Measurements from ENCODE around the gene AKIRIN2. TPM values are rescaled to one million over a fixed set of nuclear protein-coding genes. Genes with fewer than 3 reads are reported as not detected.

The AKIRIN2 gene
- total and polyA plus RNA-seq, 10 of the 15 experiments (the other 5 are each of a cell fraction or from before 2014, with no cell fraction given): 12.7 to 82.2 (median 42.6) TPM

- TF ChIP-seq CHD2 (IDR thresholded peaks at IDR 0.05; ENCODE audit: borderline replicate concordance, low read depth, low read length): no peak
- no peak for TF ChIP-seq SKIL (IDR thresholded peaks at IDR 0.05; ENCODE audit: low read depth, poor library complexity, severe bottlenecking)
- TF ChIP-seq USF2 (IDR thresholded peaks at IDR 0.05; ENCODE audit: borderline replicate concordance, low read depth, low read length): no peak
- TF ChIP-seq BMI1 (IDR thresholded peaks at IDR 0.05; ENCODE audit: borderline replicate concordance): 0 out of 2 replicates have a peak, but pooled peaks have one; percentile 34
- no peak for TF ChIP-seq SREBF2 (IDR thresholded peaks at IDR 0.05; ENCODE audit: low read length)
- TF ChIP-seq NR2C1 (IDR thresholded peaks at IDR 0.05): no peak
- no peak for TF ChIP-seq TCF12 (IDR thresholded peaks at IDR 0.05; ENCODE audit: low read depth, low read length)
- TF ChIP-seq ZNF384 (IDR thresholded peaks at IDR 0.05; ENCODE audit: borderline replicate concordance, low read depth, low read length): peak; percentile 51; the same call in 1 of the 2 replicates
- TF ChIP-seq MYB (IDR thresholded peaks at IDR 0.05; ENCODE audit: borderline replicate concordance, low read depth, low read length): no peak
- peak; percentile 48; the same call in 1 of the 2 replicates for TF ChIP-seq IKZF1 (conservative IDR thresholded peaks at IDR 0.05)
- 0 out of 2 replicates have a peak, but pooled peaks have one; percentile 35 for TF ChIP-seq ZNF217 (IDR thresholded peaks at IDR 0.05)
- TF ChIP-seq TAF1 (IDR thresholded peaks at IDR 0.05; ENCODE audit: borderline replicate concordance, low read depth, low read length): no peak
- no peak for TF ChIP-seq PBX3 (IDR thresholded peaks at IDR 0.05; ENCODE audit: insufficient replicate concordance, low read depth, low read length)
- TF ChIP-seq RAD21 (IDR thresholded peaks at IDR 0.05; ENCODE audit: insufficient read depth, low read depth, low read length): no peak
- TF ChIP-seq MTA2 (IDR thresholded peaks at IDR 0.05; ENCODE audit: low read depth): no peak
- no peak for TF ChIP-seq SUPT20H (IDR thresholded peaks at IDR 0.05; ENCODE audit: borderline replicate concordance, control insufficient read depth, low read depth, low read length)
- no peak for TF ChIP-seq BCL11A (IDR thresholded peaks at IDR 0.05; ENCODE audit: low read depth, low read length)
- peak; percentile 75 to 78 for TF ChIP-seq IKZF2 (IDR thresholded peaks at IDR 0.05)
- no peak for TF ChIP-seq SMAD5 (IDR thresholded peaks at IDR 0.05; ENCODE audit: low read depth)
- no peak for TF ChIP-seq EZH2 (IDR thresholded peaks at IDR 0.05; ENCODE audit: borderline replicate concordance, control insufficient read depth, low read depth, low read length)
- no peak for TF ChIP-seq ZNF207 (IDR thresholded peaks at IDR 0.05; ENCODE audit: borderline replicate concordance)
- TF ChIP-seq CBFB (IDR thresholded peaks at IDR 0.05; ENCODE audit: low read depth): 0 out of 2 replicates have a peak, but pooled peaks have one; percentile 53
- no peak for TF ChIP-seq NKRF (conservative IDR thresholded peaks at IDR 0.05)
- TF ChIP-seq BCL3 (IDR thresholded peaks at IDR 0.05; ENCODE audit: borderline replicate concordance, insufficient read depth, low read depth, low read length, poor library complexity, severe bottlenecking): no peak
Observed at GRCh38 chr6:87698547-87699006, 3.5 kb downstream of the AKIRIN2 start (continued).

All from GM12878 (cell line).